Mucosa of stomach (tissue), 1 donor: ENCODE results near the gene CYB5R4.
A peak's percentile ranks its signal among the peaks of the same experiment; 100 is the strongest.

Source experiments
- H3K27me3 ChIP-seq: one replicate; pipeline ENCODE4 v1.7.0; 2013; ENCODE audit warnings: mild to moderate bottlenecking, low read length; ENCODE audit not compliant: control insufficient read depth, insufficient read depth
- H3K36me3 ChIP-seq: one replicate; pipeline ENCODE4 v1.7.0; 2013; ENCODE audit warnings: low read length; ENCODE audit not compliant: control insufficient read depth, insufficient read depth
- H3K4me1 ChIP-seq: one replicate; pipeline ENCODE4 v1.7.0; 2013; ENCODE audit warnings: mild to moderate bottlenecking, low read length; ENCODE audit not compliant: control insufficient read depth, insufficient read depth
- H3K4me3 ChIP-seq: one replicate; pipeline ENCODE4 v1.7.0; 2013; ENCODE audit warnings: low read length
- H3K9ac ChIP-seq: one replicate; pipeline ENCODE4 v1.7.0; 2013; ENCODE audit warnings: mild to moderate bottlenecking, low read length, moderate library complexity
- H3K9me3 ChIP-seq: one replicate; pipeline ENCODE4 v1.7.0; 2013; ENCODE audit warnings: mild to moderate bottlenecking, low read length, moderate library complexity; ENCODE audit not compliant: control insufficient read depth
- donor health status: Pancreatic carcinoma.

Gene CYB5R4, protein sequence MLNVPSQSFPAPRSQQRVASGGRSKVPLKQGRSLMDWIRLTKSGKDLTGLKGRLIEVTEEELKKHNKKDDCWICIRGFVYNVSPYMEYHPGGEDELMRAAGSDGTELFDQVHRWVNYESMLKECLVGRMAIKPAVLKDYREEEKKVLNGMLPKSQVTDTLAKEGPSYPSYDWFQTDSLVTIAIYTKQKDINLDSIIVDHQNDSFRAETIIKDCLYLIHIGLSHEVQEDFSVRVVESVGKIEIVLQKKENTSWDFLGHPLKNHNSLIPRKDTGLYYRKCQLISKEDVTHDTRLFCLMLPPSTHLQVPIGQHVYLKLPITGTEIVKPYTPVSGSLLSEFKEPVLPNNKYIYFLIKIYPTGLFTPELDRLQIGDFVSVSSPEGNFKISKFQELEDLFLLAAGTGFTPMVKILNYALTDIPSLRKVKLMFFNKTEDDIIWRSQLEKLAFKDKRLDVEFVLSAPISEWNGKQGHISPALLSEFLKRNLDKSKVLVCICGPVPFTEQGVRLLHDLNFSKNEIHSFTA

DNA sequence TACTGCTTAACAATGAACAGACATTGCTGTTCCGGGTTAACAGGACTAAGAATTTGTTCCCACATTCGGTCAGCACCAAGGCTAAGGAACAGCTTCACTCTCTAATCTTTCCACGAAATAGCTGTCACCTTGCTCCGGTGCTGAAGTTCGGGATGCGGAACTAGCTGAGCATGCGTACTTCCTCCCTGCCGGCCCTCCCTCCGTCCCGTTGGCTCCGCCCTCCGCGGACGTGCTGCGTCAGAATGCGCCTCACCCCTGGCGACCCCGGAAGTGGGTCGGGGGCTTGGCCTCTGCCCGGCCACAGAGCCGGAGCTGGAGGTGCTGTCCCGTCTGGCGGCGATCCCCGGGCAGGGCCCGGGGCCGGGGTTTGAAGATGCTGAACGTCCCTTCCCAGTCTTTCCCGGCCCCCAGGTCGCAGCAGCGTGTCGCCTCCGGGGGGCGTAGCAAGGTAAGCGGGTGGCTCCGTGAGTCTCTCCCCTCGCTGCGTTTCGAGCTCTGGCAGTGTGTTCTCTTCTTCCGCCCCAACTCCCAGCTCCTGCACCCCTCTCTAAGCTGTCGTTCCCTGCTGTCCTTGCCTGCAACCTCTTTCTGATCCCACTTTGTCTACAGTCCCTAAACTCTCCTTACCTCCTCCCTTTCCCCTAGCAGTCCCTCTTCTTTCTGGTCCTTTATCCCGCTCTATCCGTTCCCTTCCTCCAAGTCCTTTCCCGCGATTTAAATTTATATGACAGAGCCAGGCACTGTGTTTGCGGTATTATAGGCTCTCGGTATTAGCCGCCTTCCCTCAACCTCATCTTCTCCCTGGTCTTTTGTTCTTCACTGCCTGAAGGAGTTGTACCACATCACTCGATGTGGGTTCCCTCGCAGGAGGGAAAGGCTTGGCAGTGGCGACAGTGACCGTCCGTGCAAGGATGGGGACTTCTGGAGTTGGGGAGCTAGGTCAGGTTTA is at the start of gene CYB5R4:
CYB5R4 (plus strand) TSS at position 280 of the 949 bp plus-strand sequence; CDS start at position 374, 94 bp downstream.
- peaks cover 4% of the 10 kb centered on the region for H3K27me3 ChIP-seq
- H3K36me3 ChIP-seq: no peaks in the 10 kb centered on the region
- peak within 1 kb of the TSS; percentile 57 for H3K4me3 ChIP-seq
- no peaks in the 10 kb centered on the region for H3K9me3 ChIP-seq
- H3K4me1 ChIP-seq: peaks cover 3% of the 10 kb centered on the region
- peak within 1 kb of the TSS; percentile 81 for H3K9ac ChIP-seq

DNA sequence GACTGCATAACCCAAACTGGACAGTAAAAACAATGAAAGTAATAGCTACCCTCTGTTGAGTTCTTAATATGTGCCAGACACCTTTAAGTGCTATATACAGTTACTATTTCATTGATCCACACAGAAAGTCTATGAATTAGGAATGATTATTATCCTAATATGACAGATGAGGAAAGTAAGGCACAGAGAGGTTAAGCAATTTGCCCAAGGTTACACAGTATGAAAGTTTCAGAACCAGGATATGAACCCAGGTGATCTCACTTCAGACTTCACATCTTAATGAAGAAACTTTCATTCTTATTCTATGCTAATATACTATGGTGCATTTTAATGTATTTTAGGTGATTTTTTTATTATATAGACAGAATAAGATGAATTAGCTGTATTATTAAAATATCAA is 46.9 kb upstream of the CYB5R4 start:
- no peaks in the 10 kb centered on the region for H3K27me3 ChIP-seq
- H3K4me1 ChIP-seq: no peaks in the 10 kb centered on the region
- no peaks in the 10 kb centered on the region for H3K9me3 ChIP-seq
- H3K9ac ChIP-seq: no peak overlapping the region
- H3K4me3 ChIP-seq: no peak overlapping the region
- no peaks in the 10 kb centered on the region for H3K36me3 ChIP-seq

DNA sequence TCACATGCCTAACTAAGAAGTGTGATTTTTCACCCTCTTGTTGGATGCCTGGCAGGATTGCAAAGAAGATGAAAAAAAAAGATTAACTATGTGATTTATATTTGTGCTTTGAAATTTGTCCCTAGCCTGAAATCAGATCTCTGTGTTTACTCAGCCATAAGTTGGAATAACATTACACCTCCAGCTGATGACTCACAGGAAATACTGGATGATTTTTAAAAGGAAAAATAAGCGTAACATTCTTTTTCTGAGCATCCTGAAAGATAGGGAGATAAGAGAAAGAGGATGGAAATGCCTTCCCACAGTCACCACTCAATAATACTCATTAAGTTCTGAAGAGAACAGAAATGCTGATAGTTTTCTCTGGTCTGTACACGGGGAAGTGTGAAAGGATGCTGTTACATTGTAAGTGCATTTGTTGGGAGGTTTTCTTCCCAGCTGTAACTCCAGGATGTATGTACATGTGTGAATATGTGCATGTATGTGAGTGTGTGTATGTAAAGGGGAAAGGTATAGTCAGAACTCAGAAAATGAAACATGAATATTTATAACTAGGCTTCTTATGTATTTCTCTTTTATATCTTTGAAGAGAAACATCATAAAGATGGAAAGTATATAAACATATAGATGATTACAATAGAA is 43.7 kb upstream of the CYB5R4 start:
- no peak overlapping the region for H3K4me3 ChIP-seq
- H3K27me3 ChIP-seq: no peaks in the 10 kb centered on the region
- H3K9me3 ChIP-seq: no peaks in the 10 kb centered on the region
- no peak overlapping the region for H3K9ac ChIP-seq
- no peaks in the 10 kb centered on the region for H3K4me1 ChIP-seq
- no peaks in the 10 kb centered on the region for H3K36me3 ChIP-seq

DNA sequence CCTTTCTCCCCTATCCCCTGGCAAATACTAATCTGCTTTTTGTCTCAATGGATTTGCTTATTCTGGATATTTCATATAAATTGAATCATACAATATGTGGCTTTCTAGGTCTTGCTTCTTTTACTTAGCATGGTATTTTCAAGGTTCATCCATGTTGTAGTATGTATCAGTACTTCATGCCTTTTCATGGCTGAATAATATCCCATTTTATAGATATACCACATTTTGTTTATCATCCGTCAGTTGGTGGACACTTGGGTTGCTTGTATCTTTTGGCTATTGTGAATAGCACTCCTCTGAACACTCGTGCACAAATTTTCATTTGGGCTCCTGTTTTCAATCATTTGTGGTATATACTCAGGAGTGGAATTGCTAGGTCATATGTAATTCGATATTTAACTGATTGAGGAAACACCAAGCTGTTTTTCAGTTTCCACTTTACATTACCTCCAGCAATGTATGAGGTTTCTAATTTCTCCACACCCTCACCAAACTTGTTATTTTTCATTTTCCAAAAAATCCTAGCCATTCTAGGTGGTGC is 36.8 kb upstream of the CYB5R4 start:
- Histone ChIP-seq H3K9me3 (no peaks in the 10 kb centered on the region), H3K9ac (no peak overlapping the region), H3K4me1 (peaks cover 5% of the 10 kb centered on the region), H3K27me3 (no peaks in the 10 kb centered on the region), H3K4me3 (no peak overlapping the region), H3K36me3 (no peaks in the 10 kb centered on the region)

DNA sequence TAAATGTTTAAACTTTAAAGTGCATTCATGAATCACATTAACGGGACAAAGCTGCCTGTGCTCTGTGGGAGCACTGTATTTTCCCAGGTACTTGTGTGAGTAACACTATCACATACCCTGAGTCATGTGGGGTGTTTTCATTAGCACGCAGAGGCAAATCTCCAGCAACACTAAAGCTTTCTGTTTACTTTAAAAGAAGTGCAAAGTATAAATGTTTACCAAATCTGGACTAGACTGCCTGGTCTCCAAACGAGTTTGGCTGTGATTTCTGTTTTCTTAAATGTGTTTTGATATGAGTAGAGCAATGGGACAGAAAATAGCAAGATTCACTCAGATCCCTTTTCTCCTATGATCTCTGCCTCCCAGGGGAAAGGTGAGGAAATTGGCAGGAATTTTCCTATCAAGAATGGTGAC is 35.1 kb upstream of the CYB5R4 start:
- Histone ChIP-seq H3K27me3 (no peaks in the 10 kb centered on the region), H3K4me1 (peaks cover 5% of the 10 kb centered on the region), H3K4me3 (no peak overlapping the region)

DNA sequence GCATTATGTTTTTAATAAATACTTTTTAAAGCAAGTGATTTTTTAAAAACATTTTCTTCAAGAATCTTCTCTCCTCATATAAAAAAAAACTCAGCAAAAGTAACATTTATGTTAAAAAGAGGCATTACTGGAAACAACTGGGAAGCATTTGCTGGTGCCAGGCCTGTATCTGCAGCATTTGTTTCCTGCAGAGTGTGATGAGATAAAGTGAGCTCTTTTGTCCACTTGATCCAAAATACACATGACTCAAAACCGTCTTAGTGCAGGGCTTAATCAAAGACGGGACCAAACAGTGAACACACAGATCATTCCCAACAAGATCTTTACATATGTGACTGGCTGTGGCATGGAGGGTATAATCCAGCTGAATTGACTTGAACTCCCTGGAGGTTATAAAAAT is 34.7 kb upstream of the CYB5R4 start:
- Histone ChIP-seq H3K27me3 (no peaks in the 10 kb centered on the region), H3K9me3 (no peaks in the 10 kb centered on the region), H3K36me3 (no peaks in the 10 kb centered on the region), H3K4me1 (peaks cover 5% of the 10 kb centered on the region), H3K9ac (no peak overlapping the region), H3K4me3 (no peak overlapping the region)

More for the DNA sequence above, 35.1 kb upstream of the CYB5R4 start:
- no peaks in the 10 kb centered on the region for H3K9me3 ChIP-seq
- H3K36me3 ChIP-seq: no peaks in the 10 kb centered on the region
- H3K9ac ChIP-seq: no peak overlapping the region

DNA sequence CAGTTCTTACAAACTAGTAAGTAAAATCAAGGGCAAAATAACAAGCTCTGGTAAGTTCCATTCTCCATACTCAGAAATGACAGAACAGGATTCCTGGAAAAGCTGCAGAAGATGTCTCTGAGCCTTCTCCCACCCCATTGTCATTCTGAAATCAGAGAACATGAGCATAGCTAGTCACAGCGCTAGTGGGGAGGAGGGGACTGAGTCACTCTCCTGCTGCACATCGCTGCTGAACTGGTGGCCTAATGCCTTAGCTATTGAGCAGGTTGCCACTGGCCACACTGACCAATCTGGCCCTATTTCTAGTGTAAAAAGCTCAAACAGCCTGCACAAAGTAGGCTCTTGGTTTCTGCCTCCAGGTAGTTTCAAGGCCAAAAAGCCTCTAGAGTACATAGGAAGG is 32.4 kb upstream of the CYB5R4 start:
- H3K9me3 ChIP-seq: no peaks in the 10 kb centered on the region

DNA sequence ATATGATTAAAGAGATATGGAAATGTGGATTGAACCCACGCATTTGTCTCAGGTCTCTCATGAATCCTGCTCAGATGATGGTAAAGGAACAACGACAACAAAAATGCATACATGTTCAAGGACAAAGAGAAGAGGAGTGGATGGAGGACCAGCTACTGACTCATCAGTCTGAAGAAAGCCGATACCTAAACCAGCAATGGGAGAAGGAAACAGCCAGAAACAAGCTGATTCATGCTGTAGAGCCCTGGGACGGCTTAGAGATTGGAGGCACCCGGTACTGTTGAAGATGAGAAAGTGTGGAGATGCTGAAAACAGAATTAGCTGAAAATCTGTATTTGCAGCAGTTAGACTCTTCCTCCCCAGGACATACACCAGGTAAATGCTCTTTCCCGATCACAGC is 20.8 kb upstream of the CYB5R4 start:
- H3K4me3 ChIP-seq: no peak overlapping the region
- no peaks in the 10 kb centered on the region for H3K36me3 ChIP-seq
- no peaks in the 10 kb centered on the region for H3K4me1 ChIP-seq
- H3K27me3 ChIP-seq: no peaks in the 10 kb centered on the region
- H3K9me3 ChIP-seq: no peaks in the 10 kb centered on the region
- no peak overlapping the region for H3K9ac ChIP-seq

More for the DNA sequence above, 32.4 kb upstream of the CYB5R4 start:
- Histone ChIP-seq H3K4me3 (no peak overlapping the region), H3K36me3 (no peaks in the 10 kb centered on the region), H3K9ac (no peak overlapping the region), H3K4me1 (peaks cover 5% of the 10 kb centered on the region), H3K27me3 (peaks cover 2% of the 10 kb centered on the region)

DNA sequence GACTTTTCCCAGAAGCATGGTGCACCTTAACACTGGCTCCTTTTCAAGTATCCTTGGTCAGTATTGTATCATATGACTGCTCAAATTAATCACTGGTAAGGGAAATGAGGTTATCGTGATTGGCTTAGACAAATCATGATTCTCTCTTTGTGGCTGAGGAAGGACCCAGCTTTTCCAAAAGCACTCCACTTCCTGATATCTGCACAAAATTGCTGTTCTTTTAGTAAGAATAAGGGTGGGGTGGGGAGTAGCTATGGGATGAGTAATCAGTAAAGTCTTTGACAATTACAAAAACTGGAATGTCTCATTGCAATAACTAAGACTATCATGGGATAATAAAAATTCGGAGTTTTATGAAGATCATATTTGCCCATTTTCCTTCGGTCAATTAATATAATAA is 15.3 kb upstream of the CYB5R4 start:
- no peak overlapping the region for H3K4me3 ChIP-seq
- no peaks in the 10 kb centered on the region for H3K27me3 ChIP-seq
- H3K9ac ChIP-seq: no peak overlapping the region
- no peaks in the 10 kb centered on the region for H3K9me3 ChIP-seq
- no peaks in the 10 kb centered on the region for H3K36me3 ChIP-seq
- no peaks in the 10 kb centered on the region for H3K4me1 ChIP-seq

DNA sequence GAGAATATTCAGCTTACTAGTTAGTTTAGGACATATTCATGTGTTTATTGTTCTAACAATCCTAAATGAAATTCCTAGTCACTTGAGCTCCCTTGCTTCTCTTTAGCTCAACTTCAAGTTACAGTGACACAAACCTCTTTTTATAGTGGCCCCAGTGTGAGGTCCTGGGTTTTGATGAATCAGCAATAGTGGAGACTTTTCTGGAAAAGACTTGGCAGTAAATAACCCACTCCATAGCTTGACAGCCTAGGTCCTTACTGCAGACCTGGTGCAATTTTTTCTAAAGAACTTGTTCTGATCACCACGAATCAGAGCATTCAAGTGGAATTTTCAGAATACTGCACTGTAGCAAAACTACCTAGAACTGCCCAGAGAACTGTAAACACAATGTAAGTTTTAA is 13.2 kb upstream of the CYB5R4 start:
- Histone ChIP-seq H3K4me3 (no peak overlapping the region), H3K27me3 (no peaks in the 10 kb centered on the region), H3K4me1 (no peaks in the 10 kb centered on the region), H3K9me3 (no peaks in the 10 kb centered on the region), H3K9ac (no peak overlapping the region), H3K36me3 (no peaks in the 10 kb centered on the region)

DNA sequence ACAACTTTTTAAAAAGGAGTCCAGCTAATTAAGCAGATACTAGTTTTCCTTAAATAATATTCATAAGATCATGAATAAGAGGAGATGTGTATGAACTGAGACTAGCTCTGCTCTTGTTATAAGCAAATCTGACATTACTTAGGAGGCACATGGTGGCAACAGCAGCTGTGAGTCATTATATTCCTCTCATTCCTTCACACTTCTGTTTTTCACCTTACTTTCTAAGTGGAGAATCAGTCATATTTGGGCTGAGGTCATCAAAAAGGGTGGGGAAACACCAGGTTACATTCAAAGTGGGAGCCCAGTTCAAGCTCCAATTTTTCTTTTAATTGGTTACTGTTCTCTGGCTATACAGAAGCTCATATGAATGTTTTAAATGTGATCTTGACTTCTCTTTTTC is 12.3 kb upstream of the CYB5R4 start:
- no peak overlapping the region for H3K4me3 ChIP-seq
- no peaks in the 10 kb centered on the region for H3K27me3 ChIP-seq
- H3K36me3 ChIP-seq: no peaks in the 10 kb centered on the region
- no peak overlapping the region for H3K9ac ChIP-seq
- H3K4me1 ChIP-seq: no peaks in the 10 kb centered on the region
- no peaks in the 10 kb centered on the region for H3K9me3 ChIP-seq
